HUES6 (cell line): ENCODE measurements around the gene PTTG1IP2.

Experiments
- H3K27ac ChIP-seq: 2 replicates; pipeline ENCODE4 v1.7.0; 2013; ENCODE audit warnings: low read depth, mild to moderate bottlenecking, low read length, inconsistent platforms
- H3K27me3 ChIP-seq: 2 replicates; pipeline ENCODE4 v1.6.1; 2013; ENCODE audit warnings: low read length; ENCODE audit not compliant: control insufficient read depth, insufficient read depth
- H3K36me3 ChIP-seq: 2 replicates; pipeline ENCODE4 v1.6.1; 2013; ENCODE audit warnings: low read length; ENCODE audit not compliant: control insufficient read depth, insufficient read depth
- H3K4me1 ChIP-seq: 2 replicates; pipeline ENCODE4 v1.6.1; 2013; ENCODE audit warnings: low read length; ENCODE audit not compliant: control insufficient read depth, insufficient read depth
- H3K4me3 ChIP-seq: 2 replicates; pipeline ENCODE4 v1.5.1; 2013; ENCODE audit warnings: low read depth, low read length
- H3K9ac ChIP-seq: one replicate; pipeline ENCODE4 v1.6.1; 2013; ENCODE audit warnings: mild to moderate bottlenecking, low read length
- H3K9me3 ChIP-seq: 2 replicates; pipeline ENCODE4 v1.6.1; 2013; ENCODE audit warnings: low read depth, low read length; ENCODE audit not compliant: control insufficient read depth, insufficient read depth

The PTTG1IP2 gene

DNA sequence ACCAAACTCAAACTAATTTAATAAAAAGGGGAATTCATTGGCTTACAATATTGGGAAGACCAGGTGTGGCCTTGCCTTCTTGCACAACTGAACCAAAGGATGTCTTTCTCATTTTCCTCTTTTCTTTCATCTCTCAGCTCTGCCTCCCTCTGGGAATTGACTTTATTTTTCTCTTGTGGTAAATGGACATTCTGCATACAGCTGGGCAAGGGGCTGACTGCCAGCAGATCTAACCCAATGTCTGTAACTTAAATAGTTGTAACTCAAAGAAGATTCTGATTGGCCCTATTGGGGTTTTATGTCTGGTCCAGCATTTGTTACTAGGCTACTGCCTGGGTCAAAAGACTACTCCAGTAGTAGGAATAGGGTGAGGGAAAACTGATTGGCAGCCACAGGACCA lies 15.3 kb downstream of the PTTG1IP2 start:
- no peaks in the 10 kb centered on the region for H3K9me3 ChIP-seq
- no peak overlapping the region for H3K4me3 ChIP-seq
- no peaks in the 10 kb centered on the region for H3K36me3 ChIP-seq
- no peaks in the 10 kb centered on the region for H3K27me3 ChIP-seq
- H3K27ac ChIP-seq, result no peak overlapping the region
- H3K4me1 ChIP-seq, result no peaks in the 10 kb centered on the region
- no peak overlapping the region for H3K9ac ChIP-seq

GRCh38 chr7:90485734-90486316 lies 16.4 kb downstream of the PTTG1IP2 start:
- Histone ChIP-seq H3K27me3 (no peaks in the 10 kb centered on the region), H3K27ac (no peak overlapping the region), H3K9me3 (no peaks in the 10 kb centered on the region), H3K36me3 (no peaks in the 10 kb centered on the region), H3K4me1 (no peaks in the 10 kb centered on the region), H3K9ac (no peak overlapping the region), H3K4me3 (no peak overlapping the region)

DNA sequence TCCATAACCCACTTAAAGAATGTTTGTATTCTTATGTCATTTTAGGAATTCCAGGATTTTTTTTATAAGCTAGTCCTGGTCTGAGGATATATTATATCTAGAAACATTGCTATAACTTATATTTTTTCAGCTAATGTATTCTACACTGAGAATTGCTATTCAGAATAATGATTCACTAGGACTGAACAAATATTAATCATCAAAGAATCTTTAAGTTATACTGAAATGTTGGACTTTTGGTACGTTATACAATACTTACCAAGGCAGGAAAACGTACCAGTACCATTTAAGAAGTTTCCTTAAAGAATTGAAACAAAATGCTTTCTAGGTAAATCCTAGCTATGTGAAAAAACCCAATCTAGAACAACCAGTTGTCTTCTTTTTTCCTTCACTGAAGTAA lies 18.4 kb downstream of the PTTG1IP2 start:
- Histone ChIP-seq H3K9me3 (no peaks in the 10 kb centered on the region), H3K4me3 (no peak overlapping the region), H3K27me3 (no peaks in the 10 kb centered on the region), H3K9ac (no peak overlapping the region), H3K27ac (no peak overlapping the region), H3K4me1 (no peaks in the 10 kb centered on the region), H3K36me3 (no peaks in the 10 kb centered on the region)

GRCh38 chr7:90488220-90488619 lies 18.8 kb downstream of the PTTG1IP2 start:
- H3K4me3 ChIP-seq, result no peak overlapping the region

DNA sequence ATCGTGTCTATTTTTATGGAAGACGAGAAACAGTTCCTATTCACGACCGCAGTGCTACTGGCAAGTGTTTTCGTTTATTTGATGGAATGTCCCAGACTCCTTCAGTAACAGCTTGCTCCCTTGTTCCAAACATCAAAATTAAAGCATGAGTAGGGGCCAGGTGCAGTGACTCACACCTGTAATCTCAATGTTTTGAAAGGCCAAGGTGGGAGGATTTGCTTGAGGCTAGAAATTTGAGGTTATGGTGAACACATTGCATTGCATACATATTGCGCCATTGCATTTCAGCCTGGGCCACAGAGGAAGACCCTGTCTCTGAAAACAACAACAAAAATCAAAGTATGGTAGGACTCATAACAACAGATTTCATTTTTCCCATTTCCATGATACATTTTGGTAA lies 22.8 kb downstream of the PTTG1IP2 start:
- Histone ChIP-seq H3K4me1 (no peaks in the 10 kb centered on the region), H3K4me3 (no peak overlapping the region), H3K36me3 (no peaks in the 10 kb centered on the region), H3K27ac (no peak overlapping the region), H3K9ac (no peak overlapping the region), H3K27me3 (no peaks in the 10 kb centered on the region), H3K9me3 (no peaks in the 10 kb centered on the region)

More at GRCh38 chr7:90488220-90488619, 18.8 kb downstream of the PTTG1IP2 start:
- H3K27me3 ChIP-seq, result no peaks in the 10 kb centered on the region
- H3K4me1 ChIP-seq, result no peaks in the 10 kb centered on the region
- no peaks in the 10 kb centered on the region for H3K36me3 ChIP-seq
- no peak overlapping the region for H3K9ac ChIP-seq
- no peak overlapping the region for H3K27ac ChIP-seq
- H3K9me3 ChIP-seq, result no peaks in the 10 kb centered on the region

GRCh38 chr7:90495241-90495640 lies 25.8 kb downstream of the PTTG1IP2 start:
- Histone ChIP-seq H3K4me1 (no peaks in the 10 kb centered on the region), H3K9ac (no peak overlapping the region), H3K27me3 (no peaks in the 10 kb centered on the region), H3K4me3 (no peak overlapping the region), H3K9me3 (no peaks in the 10 kb centered on the region), H3K36me3 (no peaks in the 10 kb centered on the region), H3K27ac (no peak overlapping the region)

- Histone ChIP-seq H3K27ac (no peak overlapping the region), H3K9me3 (no peaks in the 10 kb centered on the region), H3K4me3 (no peak overlapping the region), H3K36me3 (no peaks in the 10 kb centered on the region), H3K9ac (no peak overlapping the region), H3K27me3 (no peaks in the 10 kb centered on the region), H3K4me1 (0 out of 2 replicates have a peak, but pooled peaks cover 3% of the 10 kb centered on the region)
Measured at GRCh38 chr7:90502539-90502938, 33.1 kb downstream of the PTTG1IP2 start.

DNA sequence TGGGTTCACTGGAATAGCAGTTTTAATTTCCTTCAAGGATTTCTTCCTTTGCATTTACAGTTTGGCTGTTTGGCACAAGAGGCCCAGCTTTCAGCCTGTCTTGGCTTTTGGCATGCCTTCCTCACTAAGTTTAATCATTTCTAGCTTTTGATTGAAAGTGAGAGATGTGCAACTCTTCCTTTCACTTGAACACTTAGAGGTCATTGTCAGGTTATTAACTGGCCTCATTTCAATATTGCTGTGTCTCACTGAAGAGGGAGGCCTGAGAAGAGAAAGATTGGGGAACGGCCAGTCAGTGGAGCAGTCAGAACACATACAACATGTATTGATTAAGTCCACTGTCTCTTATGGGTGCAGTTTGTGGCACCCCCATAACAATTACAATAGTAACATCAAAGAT lies 33.9 kb downstream of the PTTG1IP2 start:
- Histone ChIP-seq H3K4me1 (0 out of 2 replicates have a peak, but pooled peaks cover 3% of the 10 kb centered on the region), H3K27me3 (no peaks in the 10 kb centered on the region), H3K4me3 (no peak overlapping the region), H3K36me3 (no peaks in the 10 kb centered on the region), H3K9me3 (no peaks in the 10 kb centered on the region), H3K9ac (no peak overlapping the region), H3K27ac (no peak overlapping the region)

DNA sequence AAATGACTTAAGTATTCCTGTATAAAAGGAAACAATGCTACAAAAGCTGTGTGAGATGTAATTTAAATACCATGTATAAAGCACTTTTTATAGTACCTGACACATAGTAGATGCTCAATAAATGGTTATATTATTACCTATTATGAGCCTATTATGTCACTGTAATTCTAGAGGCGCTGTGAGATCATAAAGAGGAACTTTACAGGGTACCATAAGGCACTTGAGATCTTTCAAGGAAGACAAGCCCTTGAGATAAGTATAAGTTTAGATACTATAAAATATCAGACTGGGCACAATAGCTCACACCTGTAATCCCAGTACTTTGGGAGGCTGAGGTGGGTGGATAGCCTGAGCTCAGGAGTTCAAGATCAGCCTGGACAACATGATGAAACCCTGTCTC lies 38.3 kb downstream of the PTTG1IP2 start:
- no peak overlapping the region for H3K27ac ChIP-seq
- no peaks in the 10 kb centered on the region for H3K9me3 ChIP-seq
- H3K4me1 ChIP-seq, result 0 out of 2 replicates have a peak, but pooled peaks cover 3% of the 10 kb centered on the region
- no peaks in the 10 kb centered on the region for H3K36me3 ChIP-seq
- H3K4me3 ChIP-seq, result no peak overlapping the region
- no peak overlapping the region for H3K9ac ChIP-seq
- H3K27me3 ChIP-seq, result no peaks in the 10 kb centered on the region

DNA sequence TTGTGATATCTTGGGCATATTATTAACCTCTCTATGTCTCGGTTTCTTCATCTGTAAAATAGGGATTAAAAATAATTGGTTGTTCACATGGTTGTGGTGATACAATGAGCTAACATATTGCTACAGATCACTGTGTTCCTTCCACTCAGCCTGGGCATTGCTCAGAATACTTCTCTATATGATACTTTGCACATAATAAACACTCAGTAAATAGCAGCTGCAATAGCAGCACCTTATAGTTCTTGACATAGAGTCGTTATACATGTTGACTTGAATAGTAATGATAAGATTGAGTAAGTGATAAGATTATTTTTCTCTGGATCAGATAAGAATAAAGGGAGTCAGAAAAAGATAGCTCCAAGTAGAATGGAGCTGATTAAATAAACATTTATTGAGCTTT lies 42.3 kb downstream of the PTTG1IP2 start:
- Histone ChIP-seq H3K4me1 (no peaks in the 10 kb centered on the region), H3K4me3 (no peak overlapping the region), H3K9ac (no peak overlapping the region), H3K9me3 (no peaks in the 10 kb centered on the region), H3K27ac (no peak overlapping the region), H3K36me3 (no peaks in the 10 kb centered on the region), H3K27me3 (no peaks in the 10 kb centered on the region)

GRCh38 chr7:90512821-90513254 lies 43.4 kb downstream of the PTTG1IP2 start:
- Histone ChIP-seq H3K9me3 (no peaks in the 10 kb centered on the region), H3K9ac (no peak overlapping the region), H3K27ac (no peak overlapping the region), H3K4me1 (no peaks in the 10 kb centered on the region), H3K36me3 (no peaks in the 10 kb centered on the region), H3K4me3 (no peak overlapping the region), H3K27me3 (no peaks in the 10 kb centered on the region)
